Trophoblast cell (in vitro differentiated cells and primary cell): ENCODE measurements around the gene HNRNPA0.
A peak's percentile ranks its signal among the peaks of the same experiment; 100 is the strongest.

Experiments used
- DNase-seq, 2 donors: peaks; one replicate each; pipeline ENCODE4 v3.0.0-alpha.2; 2016
- H2AFZ ChIP-seq: 2 replicates; pipeline ENCODE4 v1.6.1; 2013; ENCODE audit warnings: low read length, moderate library complexity, mild to moderate bottlenecking; ENCODE audit not compliant: insufficient read depth, poor library complexity
- H2AK5ac ChIP-seq: 2 replicates; pipeline ENCODE4 v1.6.1; 2013; ENCODE audit warnings: mild to moderate bottlenecking, low read length
- H2BK120ac ChIP-seq: 2 replicates; pipeline ENCODE4 v1.6.1; 2013; ENCODE audit warnings: low read length, mild to moderate bottlenecking, moderate library complexity; ENCODE audit not compliant: insufficient read depth, poor library complexity
- H2BK12ac ChIP-seq: 2 replicates; pipeline ENCODE4 v1.6.1; 2013; ENCODE audit warnings: mild to moderate bottlenecking, low read length, moderate library complexity
- H2BK5ac ChIP-seq: 2 replicates; pipeline ENCODE4 v1.6.1; 2013; ENCODE audit warnings: low read length, low read depth, moderate library complexity, mild to moderate bottlenecking; ENCODE audit not compliant: poor library complexity
- H3K14ac ChIP-seq: 2 replicates; pipeline ENCODE4 v1.6.1; 2013; ENCODE audit warnings: mild to moderate bottlenecking, low read length
- H3K18ac ChIP-seq: 2 replicates; pipeline ENCODE4 v1.6.1; 2013; ENCODE audit warnings: mild to moderate bottlenecking, low read length
- H3K23ac ChIP-seq: 2 replicates; pipeline ENCODE4 v1.6.1; 2013; ENCODE audit warnings: low read length
- H3K27ac ChIP-seq: 2 replicates; pipeline ENCODE4 v1.5.1; 2013; ENCODE audit warnings: low read depth, mild to moderate bottlenecking, inconsistent platforms, low read length, moderate library complexity
- H3K27me3 ChIP-seq: 2 replicates; pipeline ENCODE4 v1.6.1; 2013; ENCODE audit warnings: inconsistent platforms, mild to moderate bottlenecking, low read length, moderate library complexity; ENCODE audit not compliant: insufficient read depth
- H3K36me3 ChIP-seq, 2 experiments: 1 replicate in 1 of 2; 2 replicates in 1 of 2; pipeline ENCODE4 v1.6.1; 2013; ENCODE audit warnings: low read length in 2 of 2, mild to moderate bottlenecking in 2 of 2, moderate library complexity in 1 of 2; ENCODE audit not compliant: insufficient read depth in 2 of 2, control insufficient read depth in 1 of 2
- H3K4ac ChIP-seq: 2 replicates; pipeline ENCODE4 v1.6.1; 2013; ENCODE audit warnings: low read depth, mild to moderate bottlenecking, low read length, moderate library complexity
- H3K4me1 ChIP-seq, 2 experiments: 1 replicate in 1 of 2; 2 replicates in 1 of 2; pipeline ENCODE4 v1.6.1; 2013; ENCODE audit warnings: low read length in 2 of 2, mild to moderate bottlenecking in 2 of 2, moderate library complexity in 1 of 2; ENCODE audit not compliant: insufficient read depth in 2 of 2, control insufficient read depth in 1 of 2
- H3K4me2 ChIP-seq: 2 replicates; pipeline ENCODE4 v1.6.1; 2013; ENCODE audit warnings: inconsistent platforms, mild to moderate bottlenecking, low read length, moderate library complexity
- H3K4me3 ChIP-seq: 2 replicates; pipeline ENCODE4 v1.5.1; 2013; ENCODE audit warnings: mild to moderate bottlenecking, low read depth, low read length, inconsistent platforms
- H3K79me1 ChIP-seq: one replicate; pipeline ENCODE4 v1.6.1; 2013; ENCODE audit warnings: low read length
- H3K79me2 ChIP-seq: 2 replicates; pipeline ENCODE4 v1.6.1; 2013; ENCODE audit warnings: low read length, mild to moderate bottlenecking; ENCODE audit not compliant: control insufficient read depth, insufficient read depth, poor library complexity
- H3K9ac ChIP-seq: 2 replicates; pipeline ENCODE4 v1.6.1; 2013; ENCODE audit warnings: mild to moderate bottlenecking, low read length
- H3K9me3 ChIP-seq: 2 replicates; pipeline ENCODE4 v1.6.1; 2013; ENCODE audit warnings: low read depth, mild to moderate bottlenecking, control low read depth, inconsistent platforms, low read length; ENCODE audit not compliant: insufficient read depth
- H4K12ac ChIP-seq: 2 replicates; pipeline ENCODE4 v1.6.1; 2013; ENCODE audit warnings: low read depth, mild to moderate bottlenecking, low read length, moderate library complexity
- H4K8ac ChIP-seq: 2 replicates; pipeline ENCODE4 v1.6.1; 2013; ENCODE audit warnings: low read depth, mild to moderate bottlenecking, low read length, moderate library complexity
- H4K91ac ChIP-seq: one replicate; pipeline ENCODE4 v1.6.1; 2013; ENCODE audit warnings: low read depth, mild to moderate bottlenecking, low read length, moderate library complexity
- WGBS: extraction: QIAGEN DNeasy Blood & Tissue Kit; methylation state at CpG from one replicate; pipeline ENCODE4 v1.1.7; 2013; ENCODE audit warnings: missing lambda C conversion rate; ENCODE audit not compliant: insufficient read length, insufficient coverage; ENCODE audit errors: extremely low coverage; 5-methylcytosine and 5-hydroxymethylcytosine counted together

Gene HNRNPA0

GRCh38 chr5:137747848-137748247 lies 6.3 kb downstream of the HNRNPA0 start:
- Histone ChIP-seq H2BK12ac (no peak overlapping the region), H3K23ac (no peak overlapping the region), H2BK5ac (no peak overlapping the region), H3K79me1 (peaks cover under 1% of the 10 kb centered on the region), H2AK5ac (no peak overlapping the region), H2AFZ (no peak overlapping the region), H4K8ac (no peak overlapping the region), H3K4ac (no peak overlapping the region), H3K14ac (no peak overlapping the region), H3K4me3 (no peak overlapping the region), H3K4me2 (no peak overlapping the region), H3K79me2 (peaks cover 1% of the 10 kb centered on the region), H3K4me1 (no peaks in the 10 kb centered on the region), H4K91ac (no peak overlapping the region), H3K27me3 (no peaks in the 10 kb centered on the region), H3K18ac (no peak overlapping the region), H2BK120ac (no peak overlapping the region), H3K27ac (no peak overlapping the region), H3K36me3 (no peaks in the 10 kb centered on the region), H3K9ac (no peak overlapping the region), H4K12ac (no peak overlapping the region), H3K9me3 (no peaks in the 10 kb centered on the region)
- no peak for DNase-seq
- WGBS = no CpG with 5 or more reads among the region's 2 CpGs

DNA sequence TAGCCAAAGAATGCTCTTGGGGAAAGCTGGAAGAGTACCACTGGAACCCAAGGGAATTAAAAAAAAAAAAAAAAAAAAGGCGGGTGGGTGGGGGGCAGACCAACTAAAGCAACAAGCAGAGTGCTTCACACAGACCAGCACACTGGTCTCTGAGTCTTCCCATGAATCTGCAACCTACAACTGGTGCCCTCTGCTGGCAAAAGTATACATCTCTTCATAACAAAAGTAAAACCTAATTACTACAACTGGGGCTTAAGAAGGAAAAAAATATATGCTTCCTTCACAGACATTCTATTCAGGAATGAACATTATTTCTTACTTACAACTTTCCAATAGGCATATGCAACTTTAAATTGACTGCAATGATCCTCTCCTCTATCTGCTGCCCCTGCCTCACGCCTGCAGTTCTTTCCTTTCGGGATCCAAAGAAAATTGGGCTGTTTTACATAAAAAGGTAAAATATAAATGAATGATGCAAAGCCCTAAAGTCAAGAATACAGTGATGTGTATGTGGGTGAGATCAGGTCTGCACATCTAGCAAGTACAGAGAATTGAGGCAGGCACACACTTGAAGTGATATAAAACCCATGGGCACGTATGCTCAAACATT lies 11.0 kb downstream of the HNRNPA0 start:
- Histone ChIP-seq H2BK120ac (no peak overlapping the region), H3K27me3 (no peaks in the 10 kb centered on the region), H3K18ac (no peak overlapping the region), H3K14ac (no peak overlapping the region), H4K91ac (no peak overlapping the region), H2AK5ac (no peak overlapping the region), H3K4me2 (no peak overlapping the region), H2BK12ac (no peak overlapping the region), H3K23ac (no peak overlapping the region), H3K79me1 (no peaks in the 10 kb centered on the region), H2AFZ (no peak overlapping the region), H3K4me3 (no peak overlapping the region), H4K12ac (no peak overlapping the region), H3K4ac (no peak overlapping the region), H3K9me3 (no peaks in the 10 kb centered on the region), H3K36me3 (no peaks in the 10 kb centered on the region), H2BK5ac (no peak overlapping the region), H3K4me1 (no peaks in the 10 kb centered on the region), H3K9ac (no peak overlapping the region), H3K27ac (no peak overlapping the region), H4K8ac (no peak overlapping the region), H3K79me2 (no peaks in the 10 kb centered on the region)
- WGBS = no CpG with 5 or more reads among the region's 4 CpGs
- DNase-seq = peak; percentile 43 to 88

DNA sequence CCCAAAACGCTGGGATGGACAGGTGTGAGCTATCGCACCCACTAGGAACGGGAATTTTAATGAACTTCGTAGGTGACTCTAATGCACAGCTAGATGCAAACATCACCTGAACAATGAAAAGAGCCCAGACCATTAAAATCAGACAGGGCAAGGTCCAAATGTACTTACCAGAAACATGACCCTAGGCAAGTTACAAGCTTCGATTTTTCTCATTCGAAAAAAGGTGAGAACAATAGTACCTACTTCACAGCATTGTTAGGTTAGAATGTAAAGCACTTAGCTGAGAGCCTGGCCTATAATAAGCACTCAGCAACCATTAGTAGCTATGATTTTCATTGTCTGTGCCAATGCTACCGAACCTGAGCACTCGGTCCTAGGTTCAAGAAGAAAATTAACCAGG lies 12.4 kb downstream of the HNRNPA0 start:
- H3K9ac ChIP-seq = no peak overlapping the region
- no peak overlapping the region for H2BK5ac ChIP-seq
- no peak overlapping the region for H4K91ac ChIP-seq
- no peaks in the 10 kb centered on the region for H3K4me1 ChIP-seq
- no peak overlapping the region for H2AFZ ChIP-seq
- no peaks in the 10 kb centered on the region for H3K36me3 ChIP-seq
- H3K27ac ChIP-seq = no peak overlapping the region
- H3K4ac ChIP-seq = no peak overlapping the region
- no peak overlapping the region for H3K4me3 ChIP-seq
- H2AK5ac ChIP-seq = no peak overlapping the region
- no peak overlapping the region for H4K12ac ChIP-seq
- H3K18ac ChIP-seq = no peak overlapping the region
- no peaks in the 10 kb centered on the region for H3K79me2 ChIP-seq
- no CpG with 5 or more reads among the region's 8 CpGs for WGBS
- no peak overlapping the region for H3K4me2 ChIP-seq
- H3K23ac ChIP-seq = no peak overlapping the region
- H2BK12ac ChIP-seq = no peak overlapping the region
- H4K8ac ChIP-seq = no peak overlapping the region
- no peaks in the 10 kb centered on the region for H3K79me1 ChIP-seq
- no peak overlapping the region for H2BK120ac ChIP-seq
- H3K27me3 ChIP-seq = no peaks in the 10 kb centered on the region
- no peak for DNase-seq
- no peaks in the 10 kb centered on the region for H3K9me3 ChIP-seq
- H3K14ac ChIP-seq = no peak overlapping the region

GRCh38 chr5:137739737-137740136 lies 14.4 kb downstream of the HNRNPA0 start:
- no peak overlapping the region for H4K91ac ChIP-seq
- H4K12ac ChIP-seq = no peak overlapping the region
- H2BK120ac ChIP-seq = no peak overlapping the region
- no peak overlapping the region for H2AK5ac ChIP-seq
- no peaks in the 10 kb centered on the region for H3K36me3 ChIP-seq
- no peak overlapping the region for H3K9ac ChIP-seq
- no peak overlapping the region for H3K4me3 ChIP-seq
- H3K79me2 ChIP-seq = no peaks in the 10 kb centered on the region
- H3K23ac ChIP-seq = no peak overlapping the region
- no peak overlapping the region for H2BK5ac ChIP-seq
- H3K18ac ChIP-seq = no peak overlapping the region
- H3K4me1 ChIP-seq = peaks cover 2 to 8% of the 10 kb centered on the region in 2 experiments
- no peak overlapping the region for H4K8ac ChIP-seq
- no peak overlapping the region for H3K4ac ChIP-seq
- WGBS = no CpG with 5 or more reads among the region's 4 CpGs
- H2BK12ac ChIP-seq = no peak overlapping the region
- no peaks in the 10 kb centered on the region for H3K79me1 ChIP-seq
- no peak overlapping the region for H3K4me2 ChIP-seq
- no peaks in the 10 kb centered on the region for H3K27me3 ChIP-seq
- no peaks in the 10 kb centered on the region for H3K9me3 ChIP-seq
- DNase-seq = no peak
- H2AFZ ChIP-seq = no peak overlapping the region
- no peak overlapping the region for H3K14ac ChIP-seq
- no peak overlapping the region for H3K27ac ChIP-seq
